Activated T-cell treated with anti-CD3 and anti-CD28 coated beads, Interleukin-2, amount 50 U/mL, for 72 hours (primary cell): ENCODE results near the gene ECE1. TPM values are rescaled to one million over a fixed set of nuclear protein-coding genes. Genes with fewer than 3 reads are reported as not detected.

Experiments used
- ATAC-seq, 2 donors: fragments of 150-1000 bp; cut with Tn5 transposase; replicated peaks in 1 of 2; 2 replicates each; pipeline ENCODE4 v1.10.0; 2021; ENCODE audit warnings: moderate library complexity in 2 of 2, mild to moderate bottlenecking in 1 of 2
- DNase-seq, 2 donors: peaks; one replicate each; pipeline ENCODE4 v3.0.0; 2021 to 2022; ENCODE audit warnings: mixed read lengths in 1 of 2
- H3K27ac Mint-ChIP-seq: one replicate; pipeline ENCODE4 v1.8.0; 2022; ENCODE audit warnings: mild to moderate bottlenecking, moderate library complexity, mixed read lengths
- H3K27me3 Mint-ChIP-seq: one replicate; pipeline ENCODE4 v1.8.0; 2022; ENCODE audit warnings: low read depth, mixed read lengths
- H3K36me3 Mint-ChIP-seq, 2 donors: one replicate each; pipeline ENCODE4 v1.8.0; 2022; ENCODE audit warnings: mixed read lengths in 2 of 2, mild to moderate bottlenecking in 1 of 2; ENCODE audit not compliant: insufficient read depth in 2 of 2
- H3K4me1 Mint-ChIP-seq: one replicate; pipeline ENCODE4 v1.8.0; 2022; ENCODE audit warnings: low read depth, mixed read lengths
- H3K4me3 Mint-ChIP-seq, 2 donors: one replicate each; pipeline ENCODE4 v1.8.0; 2022; ENCODE audit warnings: mild to moderate bottlenecking in 2 of 2, mixed read lengths in 2 of 2, moderate library complexity in 2 of 2
- H3K9me3 Mint-ChIP-seq, 2 donors: one replicate each; pipeline ENCODE4 v1.8.0; 2022; ENCODE audit warnings: mixed read lengths in 2 of 2
- total RNA-seq, 2 donors: library from RNA; stranded (reverse); gene quantifications; one replicate each; pipeline ENCODE4 v1.2.3, GENCODE V29; 2022

Gene ECE1
- total RNA-seq, 2 donors from 2014 or later: 159 to 193 TPM

GRCh38 chr1:21300774-21301173, 10.5 kb upstream of the ECE1 start:
- no peak overlapping the region for H3K4me3 Mint-ChIP-seq
- ATAC-seq: no peak
- no peaks in the 10 kb centered on the region for H3K27me3 Mint-ChIP-seq
- peaks cover 72% of the 10 kb centered on the region for H3K4me1 Mint-ChIP-seq
- DNase-seq: no peak
- peak overlapping the region; percentile 58 for H3K27ac Mint-ChIP-seq
- peaks cover 3 to 4% of the 10 kb centered on the region in 2 donors for H3K36me3 Mint-ChIP-seq
- no peaks in the 10 kb centered on the region for H3K9me3 Mint-ChIP-seq

- Mint-ChIP-seq H3K4me3 (peak overlapping the region; percentile 25 to 64), H3K27ac (peak overlapping the region; percentile 93), H3K27me3 (no peaks in the 10 kb centered on the region), H3K9me3 (no peaks in the 10 kb centered on the region), H3K36me3 (peaks cover 3 to 4% of the 10 kb centered on the region in 2 donors), H3K4me1 (peaks cover 75% of the 10 kb centered on the region)
- ATAC-seq (no peak), DNase-seq (no peak)
Measured at GRCh38 chr1:21299780-21300395, 9.6 kb upstream of the ECE1 start.

GRCh38 chr1:21298981-21299391, 8.7 kb upstream of the ECE1 start:
- Mint-ChIP-seq H3K36me3 (peaks cover 3 to 4% of the 10 kb centered on the region in 2 donors), H3K27me3 (no peaks in the 10 kb centered on the region), H3K27ac (peak overlapping the region; percentile 93), H3K4me3 (peak overlapping the region; percentile 25 to 64), H3K9me3 (no peaks in the 10 kb centered on the region), H3K4me1 (peaks cover 73% of the 10 kb centered on the region)
- peak in 1 of 2 donors; percentile 31 for DNase-seq
- ATAC-seq: peak in 1 of 2 donors; percentile 2

- no peaks in the 10 kb centered on the region for H3K27me3 Mint-ChIP-seq
- peak overlapping the region in 1 of 2 donors; percentile 10 for H3K4me3 Mint-ChIP-seq
- H3K27ac Mint-ChIP-seq: peak overlapping the region; percentile 95
- H3K36me3 Mint-ChIP-seq: peaks cover 3 to 4% of the 10 kb centered on the region in 2 donors
- H3K9me3 Mint-ChIP-seq: no peaks in the 10 kb centered on the region
- DNase-seq (no peak), ATAC-seq (no peak)
- peaks cover 81% of the 10 kb centered on the region for H3K4me1 Mint-ChIP-seq
Measured at GRCh38 chr1:21297975-21298374, 7.7 kb upstream of the ECE1 start.

- Mint-ChIP-seq H3K4me1 (peaks cover 89% of the 10 kb centered on the region), H3K27ac (peak overlapping the region; percentile 95), H3K9me3 (no peaks in the 10 kb centered on the region), H3K4me3 (peak overlapping the region; percentile 10 to 57), H3K27me3 (no peaks in the 10 kb centered on the region), H3K36me3 (peaks cover 4 to 7% of the 10 kb centered on the region in 2 donors)
- ATAC-seq: no peak
- no peak for DNase-seq
Measured at GRCh38 chr1:21296509-21297354, 6.5 kb upstream of the ECE1 start.

- ATAC-seq: no peak
- no peak for DNase-seq
- H3K27me3 Mint-ChIP-seq: no peaks in the 10 kb centered on the region
- peaks cover 4 to 7% of the 10 kb centered on the region in 2 donors for H3K36me3 Mint-ChIP-seq
- H3K9me3 Mint-ChIP-seq: no peaks in the 10 kb centered on the region
- H3K27ac Mint-ChIP-seq: peak overlapping the region; percentile 92
- peak overlapping the region; percentile 50 to 57 for H3K4me3 Mint-ChIP-seq
- H3K4me1 Mint-ChIP-seq: peaks cover 95% of the 10 kb centered on the region
Measured at GRCh38 chr1:21295545-21295944, 5.3 kb upstream of the ECE1 start.

- Mint-ChIP-seq H3K4me3 (peak overlapping the region; percentile 86 to 91), H3K4me1 (peaks cover 93% of the 10 kb centered on the region), H3K27me3 (no peaks in the 10 kb centered on the region), H3K9me3 (no peaks in the 10 kb centered on the region), H3K36me3 (peaks cover 4 to 7% of the 10 kb centered on the region in 2 donors), H3K27ac (peak overlapping the region; percentile 92)
- ATAC-seq (peak; percentile 54 to 61), DNase-seq (peak; percentile 65 to 71)
Measured at GRCh38 chr1:21295002-21295401, 4.7 kb upstream of the ECE1 start.

- Mint-ChIP-seq H3K27me3 (no peaks in the 10 kb centered on the region), H3K36me3 (peaks cover 4 to 7% of the 10 kb centered on the region in 2 donors), H3K4me1 (peaks cover 90% of the 10 kb centered on the region), H3K9me3 (no peaks in the 10 kb centered on the region), H3K27ac (peak overlapping the region; percentile 92), H3K4me3 (peak overlapping the region; percentile 86 to 91)
- ATAC-seq (peak; percentile 69 to 73), DNase-seq (peak; percentile 88 to 94)
Measured at GRCh38 chr1:21294266-21294989, 4.2 kb upstream of the ECE1 start.

GRCh38 chr1:21293537-21294265, 3.4 kb upstream of the ECE1 start:
- Mint-ChIP-seq H3K27ac (peak overlapping the region; percentile 92), H3K36me3 (peaks cover 2 to 7% of the 10 kb centered on the region in 2 donors), H3K4me1 (peaks cover 90% of the 10 kb centered on the region)

GRCh38 chr1:21292984-21293536, 2.8 kb upstream of the ECE1 start:
- Mint-ChIP-seq H3K4me1 (peaks cover 90% of the 10 kb centered on the region), H3K27ac (peak overlapping the region; percentile 92), H3K9me3 (no peaks in the 10 kb centered on the region), H3K36me3 (peaks cover 2 to 8% of the 10 kb centered on the region in 2 donors), H3K4me3 (peak overlapping the region; percentile 86 to 91), H3K27me3 (no peaks in the 10 kb centered on the region)
- DNase-seq: peak; percentile 66 to 71
- peak; percentile 12 to 18 for ATAC-seq

More at GRCh38 chr1:21293537-21294265, 3.4 kb upstream of the ECE1 start:
- Mint-ChIP-seq H3K27me3 (no peaks in the 10 kb centered on the region), H3K4me3 (peak overlapping the region; percentile 86 to 91), H3K9me3 (no peaks in the 10 kb centered on the region)
- ATAC-seq (peak; percentile 49 to 57), DNase-seq (peak; percentile 86 to 91)

GRCh38 chr1:21292503-21292983, 2.3 kb upstream of the ECE1 start:
- Mint-ChIP-seq H3K36me3 (peaks cover 2 to 12% of the 10 kb centered on the region in 2 donors), H3K27me3 (no peaks in the 10 kb centered on the region), H3K4me1 (peaks cover 89% of the 10 kb centered on the region), H3K27ac (peak overlapping the region; percentile 92), H3K4me3 (peak overlapping the region; percentile 86 to 91), H3K9me3 (no peaks in the 10 kb centered on the region)
- ATAC-seq (no peak), DNase-seq (no peak)

- no peaks in the 10 kb centered on the region for H3K9me3 Mint-ChIP-seq
- peak overlapping the region; percentile 92 for H3K27ac Mint-ChIP-seq
- H3K4me3 Mint-ChIP-seq: peak overlapping the region; percentile 86 to 91
- no peaks in the 10 kb centered on the region for H3K27me3 Mint-ChIP-seq
- H3K36me3 Mint-ChIP-seq: peaks cover 2 to 11% of the 10 kb centered on the region in 2 donors
- ATAC-seq: no peak
- peaks cover 86% of the 10 kb centered on the region for H3K4me1 Mint-ChIP-seq
- DNase-seq: no peak
Measured at GRCh38 chr1:21291964-21292363, 1.7 kb upstream of the ECE1 start.
